Retinal pigment epithelial cell (primary cell): Measurements from ENCODE around the gene EHMT1.

Source experiments
- DNase-seq: peaks from one replicate; pipeline ENCODE4 v3.0.0-alpha.2; 2010; ENCODE audit warnings: low read depth
- H3K4me3 ChIP-seq: 2 replicates; pipeline ENCODE4 v1.5.1; 2011; ENCODE audit warnings: mild to moderate bottlenecking, low read length, control low read depth, moderate library complexity
- TF ChIP-seq, protein P1 (sequence below): conservative IDR thresholded peaks from 2 replicates; pipeline ENCODE4 v1.5.1; 2011; ENCODE audit warnings: low read depth, low read length, control low read depth, inconsistent platforms

Gene EHMT1

DNA sequence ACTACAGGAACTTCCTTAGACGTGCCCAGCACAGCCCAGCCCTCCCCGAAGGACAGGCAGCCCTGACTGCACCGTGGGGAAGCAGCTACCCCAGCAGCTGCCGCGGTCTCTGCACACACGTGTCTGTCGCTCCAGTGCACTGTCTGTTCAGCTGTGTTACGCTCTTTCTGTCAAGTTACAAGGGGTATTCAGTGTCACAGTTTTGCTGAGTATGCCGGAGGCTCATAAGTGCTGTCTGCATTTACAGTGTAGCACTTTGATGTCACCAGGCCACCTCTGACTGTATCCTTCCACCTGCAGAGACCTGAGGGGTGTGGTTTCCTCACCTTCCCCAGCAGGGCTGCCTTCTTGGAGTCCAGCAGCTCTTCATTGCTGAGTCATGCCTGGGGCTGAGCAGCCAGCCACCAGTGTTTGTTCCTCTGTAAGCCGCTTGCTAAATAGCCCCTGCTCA, 126.8 kb downstream of the EHMT1 start:
- no peak overlapping the region for H3K4me3 ChIP-seq
- TF ChIP-seq, protein P1, sequence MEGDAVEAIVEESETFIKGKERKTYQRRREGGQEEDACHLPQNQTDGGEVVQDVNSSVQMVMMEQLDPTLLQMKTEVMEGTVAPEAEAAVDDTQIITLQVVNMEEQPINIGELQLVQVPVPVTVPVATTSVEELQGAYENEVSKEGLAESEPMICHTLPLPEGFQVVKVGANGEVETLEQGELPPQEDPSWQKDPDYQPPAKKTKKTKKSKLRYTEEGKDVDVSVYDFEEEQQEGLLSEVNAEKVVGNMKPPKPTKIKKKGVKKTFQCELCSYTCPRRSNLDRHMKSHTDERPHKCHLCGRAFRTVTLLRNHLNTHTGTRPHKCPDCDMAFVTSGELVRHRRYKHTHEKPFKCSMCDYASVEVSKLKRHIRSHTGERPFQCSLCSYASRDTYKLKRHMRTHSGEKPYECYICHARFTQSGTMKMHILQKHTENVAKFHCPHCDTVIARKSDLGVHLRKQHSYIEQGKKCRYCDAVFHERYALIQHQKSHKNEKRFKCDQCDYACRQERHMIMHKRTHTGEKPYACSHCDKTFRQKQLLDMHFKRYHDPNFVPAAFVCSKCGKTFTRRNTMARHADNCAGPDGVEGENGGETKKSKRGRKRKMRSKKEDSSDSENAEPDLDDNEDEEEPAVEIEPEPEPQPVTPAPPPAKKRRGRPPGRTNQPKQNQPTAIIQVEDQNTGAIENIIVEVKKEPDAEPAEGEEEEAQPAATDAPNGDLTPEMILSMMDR, result no peak
- no peak for DNase-seq

DNA sequence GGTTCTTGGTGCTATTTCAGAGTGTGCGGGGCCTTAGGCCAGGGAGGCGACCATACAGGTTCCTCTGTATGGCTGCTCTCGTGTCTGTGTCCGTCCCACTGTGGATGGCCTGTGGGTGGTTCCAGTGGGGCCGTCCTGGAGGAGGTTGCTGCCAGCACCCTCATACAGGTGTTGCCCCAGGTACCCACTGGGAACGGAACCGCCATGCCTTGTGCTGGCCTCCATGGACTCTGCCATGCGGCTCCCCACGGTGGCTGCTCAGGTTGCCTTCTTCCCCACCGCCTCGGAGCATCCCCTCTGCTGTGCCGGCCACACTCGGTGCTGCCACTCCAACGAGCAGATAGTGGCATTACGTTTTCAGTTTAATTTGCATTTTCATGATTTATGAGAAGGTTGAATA, 129.5 kb downstream of the EHMT1 start:
- H3K4me3 ChIP-seq, result no peak overlapping the region
- no peak for DNase-seq
- TF ChIP-seq, protein P1, result no peak

DNA sequence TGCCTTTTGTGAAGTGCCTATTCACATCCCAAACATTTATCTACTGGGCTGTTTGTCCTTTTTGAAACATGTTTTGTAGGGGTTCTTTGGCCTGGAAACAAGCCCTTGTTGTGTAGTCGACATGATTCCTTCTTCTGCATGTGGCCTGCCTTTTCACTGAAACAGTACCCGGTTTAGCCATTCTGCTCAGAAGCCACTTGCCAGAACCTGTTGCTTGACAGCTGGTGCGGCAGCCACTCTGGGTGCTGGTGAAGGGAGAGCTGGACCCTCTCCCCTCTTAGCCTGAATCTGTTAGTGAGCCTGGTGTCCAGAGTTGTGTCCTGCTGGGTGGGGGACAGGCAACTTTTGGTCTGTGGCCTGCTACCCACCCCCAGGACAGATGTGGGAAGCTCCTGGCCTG, 129.9 kb downstream of the EHMT1 start:
- TF ChIP-seq, protein P1, result no peak
- DNase-seq, result no peak
- H3K4me3 ChIP-seq, result no peak overlapping the region

GRCh38 chr9:137749511-137749910, 130.7 kb downstream of the EHMT1 start:
- DNase-seq, result no peak
- TF ChIP-seq, protein P1, result no peak
- no peak overlapping the region for H3K4me3 ChIP-seq

- no peak overlapping the region for H3K4me3 ChIP-seq
- TF ChIP-seq, protein P1, result no peak
- no peak for DNase-seq
Observed at GRCh38 chr9:137750007-137750406, 131.2 kb downstream of the EHMT1 start.

DNA sequence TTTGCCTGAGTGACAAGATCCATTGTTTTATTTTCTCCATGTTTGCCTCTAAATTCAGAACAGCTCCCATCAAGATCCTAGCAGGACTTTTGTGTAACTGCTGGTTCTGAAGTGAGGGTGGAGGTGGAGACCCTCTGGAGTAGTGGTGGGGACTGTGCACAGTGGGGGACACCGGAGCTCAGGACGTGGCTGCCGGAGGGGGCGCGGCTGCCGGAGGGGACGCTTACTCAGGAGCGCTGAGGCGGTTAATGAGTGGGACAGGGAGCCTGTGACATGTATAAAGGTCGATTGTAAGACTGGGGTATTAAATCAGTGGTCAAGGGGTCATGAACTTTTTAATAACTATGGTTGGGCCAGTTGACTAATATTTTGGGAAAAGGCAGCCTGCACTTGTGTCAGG, 131.8 kb downstream of the EHMT1 start:
- no peak for DNase-seq
- TF ChIP-seq, protein P1, result no peak
- H3K4me3 ChIP-seq, result no peak overlapping the region

GRCh38 chr9:137751616-137752015, 132.8 kb downstream of the EHMT1 start:
- TF ChIP-seq, protein P1, result no peak
- no peak for DNase-seq
- no peak overlapping the region for H3K4me3 ChIP-seq
